Stimulated activated CD4-positive, alpha-beta T cell treated with anti-CD3 and anti-CD28 coated beads, Interleukin-1b, Interleukin-23, amount 100 ng/mL, for 48 hours (primary cell): ENCODE measurements around the gene CERS1.

Experiments used
- DNase-seq: peaks from one replicate; pipeline ENCODE4 v3.0.0-alpha.2; 2020

Gene CERS1

DNA sequence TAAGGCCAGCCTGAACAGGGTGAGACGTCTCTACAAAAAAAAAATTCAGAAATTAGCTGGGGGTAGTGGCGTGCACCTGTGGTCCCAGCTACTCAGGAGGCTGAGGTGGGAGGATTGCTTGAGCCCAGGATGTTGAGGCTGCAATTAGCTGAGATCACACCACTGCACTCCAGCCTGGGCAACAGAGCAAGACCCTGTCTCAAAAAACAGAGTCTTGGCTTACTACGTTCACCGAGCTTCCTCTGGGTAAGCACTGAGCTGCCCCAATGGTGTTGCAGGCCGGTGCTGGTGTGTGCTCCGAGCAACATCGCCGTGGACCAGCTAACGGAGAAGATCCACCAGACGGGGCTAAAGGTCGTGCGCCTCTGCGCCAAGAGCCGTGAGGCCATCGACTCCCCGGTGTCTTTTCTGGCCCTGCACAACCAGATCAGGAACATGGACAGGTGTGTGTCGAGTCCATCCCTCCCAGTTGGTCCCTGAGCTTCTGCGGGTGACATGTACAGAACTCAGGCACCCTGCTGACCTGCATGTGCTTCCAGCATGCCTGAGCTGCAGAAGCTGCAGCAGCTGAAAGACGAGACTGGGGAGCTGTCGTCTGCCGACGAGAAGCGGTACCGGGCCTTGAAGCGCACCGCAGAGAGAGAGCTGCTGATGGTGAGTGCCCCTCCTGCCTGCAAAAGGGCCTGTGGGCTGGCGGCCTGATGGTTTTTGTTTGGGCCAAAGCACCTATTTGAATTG is 40.1 kb downstream of the CERS1 start:
- DNase-seq, result no peak

GRCh38 chr19:18854982-18855381 is 41.0 kb downstream of the CERS1 start:
- no peak for DNase-seq

DNA sequence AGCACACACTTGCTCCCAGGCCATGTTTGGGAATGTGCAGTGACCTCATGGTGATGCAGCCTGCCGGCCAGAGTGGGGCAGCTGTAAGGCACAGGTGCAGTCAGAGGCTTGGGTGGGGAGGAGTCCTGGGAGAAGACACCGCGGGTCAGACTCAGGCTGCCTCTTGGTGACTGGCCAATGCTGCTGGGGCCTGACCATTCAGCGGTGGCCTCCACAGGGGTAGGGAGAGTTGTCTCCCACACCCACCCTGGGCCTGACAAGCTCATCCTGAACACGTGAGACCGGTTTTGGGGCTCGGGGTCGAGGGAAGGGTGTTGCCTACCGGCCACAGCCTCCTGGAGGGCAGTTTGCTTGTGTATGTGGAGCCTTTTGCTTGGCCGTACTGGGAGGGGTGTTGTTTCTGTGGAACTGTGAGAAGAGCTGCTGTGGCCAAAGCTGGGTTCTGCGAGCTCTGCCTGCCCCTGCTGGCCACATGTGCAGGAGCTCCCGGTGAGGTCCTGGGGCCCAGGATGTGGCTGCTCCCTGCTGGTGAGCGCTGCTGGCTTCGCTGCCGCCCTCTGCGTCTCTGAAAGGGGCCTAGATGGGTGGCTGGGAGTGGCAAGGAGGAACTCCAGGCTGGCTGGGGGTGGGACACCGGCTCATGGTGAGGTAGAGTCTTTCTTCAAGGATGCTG is 42.1 kb downstream of the CERS1 start:
- DNase-seq, result no peak

- no peak for DNase-seq
These were observed 43.3 kb downstream of the CERS1 start for GRCh38 chr19:18852648-18853047.

DNA sequence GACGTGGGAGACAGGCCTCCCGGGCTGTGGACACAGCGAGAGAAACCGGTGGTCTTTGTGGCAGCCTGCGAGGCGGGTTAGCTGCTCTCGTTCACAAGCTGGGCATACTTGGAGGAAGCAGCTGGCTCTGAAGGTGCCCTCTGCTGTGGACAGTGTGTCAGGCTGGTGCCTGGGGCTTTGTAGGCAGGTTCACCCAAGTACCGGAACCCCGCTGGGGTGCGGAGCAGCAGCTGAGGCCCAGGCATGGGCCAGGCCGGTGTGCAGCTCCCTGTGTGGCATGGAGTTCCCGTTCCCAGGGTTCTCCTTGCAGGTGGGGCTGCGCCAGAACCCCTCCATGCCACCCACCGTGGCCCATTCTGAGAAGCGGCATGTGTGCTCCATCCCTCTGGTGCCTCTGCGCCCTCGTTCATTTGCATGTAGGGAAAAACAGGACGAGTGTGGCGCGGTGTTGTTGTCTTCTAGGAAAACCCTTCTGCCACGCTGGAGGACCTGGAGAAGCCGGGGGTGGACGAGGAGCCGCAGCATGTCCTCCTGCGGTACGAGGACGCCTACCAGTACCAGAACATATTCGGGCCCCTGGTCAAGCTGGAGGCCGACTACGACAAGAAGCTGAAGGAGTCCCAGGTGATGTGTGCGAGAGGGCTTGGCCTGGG is 44.2 kb downstream of the CERS1 start:
- no peak for DNase-seq

- DNase-seq, result no peak
These were observed 45.2 kb downstream of the CERS1 start for GRCh38 chr19:18850471-18851375.

- DNase-seq, result no peak
These were observed 46.0 kb downstream of the CERS1 start for GRCh38 chr19:18849838-18850400.

DNA sequence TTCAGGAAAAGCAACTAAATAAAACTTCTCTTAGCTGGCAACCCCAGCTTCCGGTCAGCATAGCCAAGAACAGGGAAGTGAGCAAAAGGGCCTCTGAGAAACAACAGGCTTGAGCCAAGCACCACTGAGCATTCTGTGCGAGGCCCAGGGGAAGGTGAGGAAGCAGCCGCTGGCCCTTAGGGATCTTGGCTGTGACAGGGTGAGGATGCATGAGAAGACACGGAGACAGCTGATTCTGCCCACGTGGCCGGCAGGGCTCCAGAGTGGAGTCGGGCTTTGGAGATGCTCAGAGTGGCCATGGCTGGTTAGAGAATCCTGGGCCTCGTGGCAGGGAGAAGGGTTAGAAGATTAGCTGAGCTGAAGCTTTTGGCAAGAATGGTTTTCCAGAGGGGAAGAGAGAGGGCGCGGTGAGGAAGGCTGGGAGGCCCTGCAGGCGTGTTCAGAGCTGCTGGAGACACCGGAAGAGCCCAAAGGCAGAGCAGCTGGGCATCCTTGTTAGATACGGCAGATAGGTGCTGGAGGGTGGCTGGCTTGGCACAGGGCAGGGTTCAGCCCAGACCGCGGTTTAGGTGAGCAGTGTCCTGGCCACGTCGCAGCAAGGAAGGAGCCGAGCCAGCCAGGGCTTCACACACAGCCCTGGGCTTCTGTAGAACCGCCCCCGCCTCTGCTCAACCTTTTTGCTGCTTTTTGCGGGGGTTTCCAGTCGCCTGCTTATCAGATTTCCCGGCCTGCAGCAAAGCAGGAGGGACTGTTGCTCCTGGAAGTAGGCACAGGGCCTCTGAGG is 46.9 kb downstream of the CERS1 start:
- DNase-seq, result no peak

DNA sequence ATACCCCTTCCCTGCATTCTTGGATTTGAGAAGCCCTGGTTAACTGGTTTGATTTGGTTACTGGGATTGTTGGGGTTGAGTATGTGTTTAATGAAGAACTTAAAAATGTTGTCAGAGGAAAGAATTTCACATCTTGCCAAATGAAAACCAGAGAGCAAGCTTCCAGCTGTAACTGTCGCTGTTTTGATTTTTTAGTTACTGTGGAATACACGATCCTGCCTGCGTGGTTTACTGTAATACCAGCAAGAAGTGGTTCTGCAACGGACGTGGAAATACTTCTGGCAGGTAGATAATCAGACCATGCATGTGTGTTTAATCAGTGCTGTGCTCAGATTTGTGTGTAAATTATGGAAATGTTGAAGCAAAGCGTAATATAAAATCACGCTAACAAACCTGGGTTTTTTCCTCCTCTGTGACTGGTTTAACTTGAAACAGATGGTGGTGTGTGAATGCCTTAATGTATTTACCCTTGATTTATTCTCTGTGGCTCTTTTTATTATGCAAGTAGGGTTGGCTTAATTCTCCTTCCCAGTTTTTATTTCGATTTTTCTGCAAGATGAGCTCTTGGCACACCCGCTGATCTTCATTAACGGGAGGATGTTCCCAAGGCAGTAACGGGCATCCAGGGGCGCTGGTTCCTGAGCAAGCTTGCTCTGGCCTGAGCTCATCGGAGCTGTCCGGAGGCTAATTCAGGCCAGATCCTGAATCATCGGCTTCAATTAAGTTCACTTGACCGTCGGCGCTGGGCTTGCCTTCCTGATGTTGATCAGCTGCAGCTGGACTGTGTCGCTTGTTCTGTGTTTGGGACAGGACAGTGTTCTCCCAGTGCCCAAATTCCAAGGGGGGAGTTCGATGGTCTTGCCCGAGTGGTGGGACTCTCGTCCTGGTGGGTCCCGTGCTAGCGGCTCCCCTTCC is 48.2 kb downstream of the CERS1 start:
- no peak for DNase-seq

DNA sequence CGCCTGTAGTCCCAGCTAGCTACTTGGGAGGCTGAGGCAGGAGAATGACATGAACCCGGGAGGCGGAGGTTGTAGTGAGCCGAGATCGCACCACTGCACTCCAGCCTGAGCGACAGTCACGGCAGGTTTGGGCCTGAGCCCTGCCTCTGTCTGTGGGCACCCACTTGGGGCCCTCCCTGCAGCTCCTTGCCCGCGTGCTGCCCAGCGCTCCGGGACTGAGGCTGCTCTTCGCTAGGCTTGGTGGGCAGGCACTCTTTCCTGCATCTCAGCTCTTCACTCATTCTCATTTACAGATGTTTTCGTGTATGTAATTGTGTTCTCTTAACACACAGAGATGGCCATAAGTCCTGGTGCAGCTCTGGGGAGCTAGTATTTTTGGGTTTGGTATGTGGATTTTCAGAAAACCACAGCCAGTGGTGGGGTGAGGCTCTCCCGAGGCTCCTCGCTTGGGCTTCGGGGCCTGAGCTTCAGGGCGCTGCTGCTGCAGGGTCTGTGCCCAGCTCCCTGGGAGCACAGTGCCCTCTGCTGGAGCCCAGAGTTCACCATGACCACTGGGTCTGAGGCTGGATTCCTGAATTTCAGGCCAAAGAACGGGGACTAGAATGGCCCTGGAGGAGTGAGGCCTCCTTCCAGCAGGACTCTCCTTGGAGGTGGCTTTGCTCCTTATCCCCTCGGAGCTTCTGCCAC is 49.0 kb downstream of the CERS1 start:
- peak; percentile 55 for DNase-seq

GRCh38 chr19:18845961-18846360 is 50.0 kb downstream of the CERS1 start:
- no peak for DNase-seq

- no peak for DNase-seq
These were observed 51.1 kb downstream of the CERS1 start for GRCh38 chr19:18844806-18845329.

DNA sequence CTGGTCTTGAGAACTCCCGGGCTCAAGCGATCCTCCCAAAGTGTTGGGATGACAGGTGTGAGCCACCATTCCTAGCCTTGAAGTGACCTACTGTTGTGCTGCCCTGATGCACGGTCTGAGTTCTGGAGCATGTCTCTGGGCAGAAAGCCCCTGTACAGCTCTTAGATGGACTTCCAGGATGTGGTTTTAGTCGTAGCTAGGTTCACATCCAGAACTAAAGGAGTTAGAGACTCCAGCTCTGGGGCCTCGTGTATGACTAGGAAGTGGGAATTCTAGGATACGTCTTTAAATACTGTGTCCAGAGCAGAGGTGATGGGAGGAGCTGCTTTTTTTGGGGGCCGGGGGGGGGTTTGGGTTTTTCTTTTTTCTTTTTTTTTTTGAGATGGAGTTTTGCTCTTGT is 52.0 kb downstream of the CERS1 start:
- DNase-seq, result no peak

DNA sequence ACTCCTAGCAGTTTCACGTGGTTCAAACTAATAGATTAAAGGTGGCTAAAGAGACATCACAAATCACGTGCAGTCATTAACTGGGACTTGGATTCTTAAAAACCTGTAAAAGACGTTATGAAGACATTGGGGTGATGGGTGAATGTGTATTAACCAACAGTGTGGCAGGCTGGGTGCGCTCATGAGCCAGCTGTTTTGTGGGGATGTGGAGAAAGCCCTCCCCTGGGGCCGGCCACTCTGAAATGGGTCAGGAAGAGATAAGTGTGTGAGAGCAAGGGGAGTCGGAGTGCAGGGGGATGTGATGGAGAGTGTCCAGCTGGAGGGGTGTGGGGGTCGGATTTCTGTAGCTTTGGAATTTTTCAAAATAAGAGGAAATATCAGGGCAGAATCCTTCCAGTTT is 53.8 kb downstream of the CERS1 start:
- DNase-seq, result no peak

- no peak for DNase-seq
These were observed 54.6 kb downstream of the CERS1 start for GRCh38 chr19:18841400-18841799.

GRCh38 chr19:18840288-18841267 is 55.4 kb downstream of the CERS1 start:
- DNase-seq, result no peak

DNA sequence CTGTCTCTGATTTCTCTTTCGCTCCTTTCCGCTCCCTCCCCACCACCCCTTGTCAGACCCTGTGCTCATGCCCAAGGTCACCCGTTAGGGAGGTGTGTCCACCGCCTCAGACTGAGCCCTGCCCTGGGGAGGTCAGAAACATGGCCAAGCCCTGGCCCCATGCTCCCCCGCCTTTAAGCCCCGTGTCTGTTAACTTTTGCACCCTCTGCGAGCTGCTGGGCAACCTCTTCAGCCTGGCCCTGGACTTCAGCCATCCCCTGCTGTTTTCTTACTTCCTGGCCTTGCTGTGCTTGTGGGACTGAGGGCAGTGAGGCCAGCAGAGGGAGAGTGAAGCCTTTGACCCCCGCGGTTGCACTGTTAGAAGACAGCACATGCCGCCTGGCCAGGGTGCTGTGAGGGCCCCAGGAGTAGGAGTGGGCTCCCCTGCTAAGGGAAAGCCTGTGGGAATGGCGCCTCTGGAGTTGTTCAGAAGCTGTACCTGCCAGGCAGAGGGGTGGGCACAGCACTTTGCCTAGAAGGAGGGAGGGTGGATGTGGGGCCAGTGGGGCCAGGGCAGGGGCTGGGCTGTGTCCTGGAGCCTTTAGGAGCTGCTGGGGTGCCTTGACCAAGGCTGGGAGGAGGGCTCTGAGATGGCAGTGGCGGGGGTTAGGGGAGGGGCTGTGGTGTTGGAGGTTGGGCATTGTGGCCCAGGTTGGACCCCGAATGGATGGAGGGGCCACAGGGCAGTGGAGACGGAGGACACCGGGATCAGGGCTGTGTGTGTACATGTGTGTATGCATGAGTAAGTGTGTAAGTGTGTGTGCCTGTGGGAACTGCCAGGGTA is 56.3 kb downstream of the CERS1 start:
- DNase-seq, result no peak

- DNase-seq, result no peak
These were observed 61.3 kb downstream of the CERS1 start for GRCh38 chr19:18834644-18834984.
